Measurements from ENCODE around the gene IRF4. TPM values are rescaled to one million over a fixed set of nuclear protein-coding genes. Genes with fewer than 3 reads are reported as not detected.

Gene IRF4
- total RNA-seq, 2 experiments from 2014 or later, result 409 to 439 TPM

- Mint-ChIP-seq H3K4me1 (ENCODE audit: low read depth) (peaks cover 54% of the 10 kb centered on the region), H3K9me3 (no peaks in the 10 kb centered on the region), H3K27ac (peak overlapping the region; percentile 84), H3K27me3 (no peaks in the 10 kb centered on the region), H3K4me3 (peak overlapping the region; percentile 49), H3K36me3 (ENCODE audit: low read depth) (no peaks in the 10 kb centered on the region)
- CTCF ChIA-PET, result interaction anchor here (0.8 to 2.9 kb wide), 8 partner anchors 9 to 246 kb away, joined by 3 to 25 read pairs (median 6); no protein-coding TSS in a partner anchor
- TF ChIP-seq CTCF (IDR thresholded peaks at IDR 0.05), result no peak
- DNase-seq, result no peak
- no peak for ATAC-seq
- POLR2A ChIA-PET, result interaction anchor here (0.9 to 24.1 kb wide), 12 partner anchors 11 to 94 kb away, joined by 3 to 630 read pairs (median 6); partner anchors contain the start of gene IRF4
- intact Hi-C loops (cut with micrococcal nuclease), result loop anchor here (5.0 kb wide), 1 partner anchor 37 kb away; no protein-coding TSS in a partner anchor
These were observed 42.6 kb downstream of the IRF4 start for GRCh38 chr6:434051-434705.

GRCh38 chr6:435441-436307, 44.1 kb downstream of the IRF4 start:
- peaks cover 41% of the 10 kb centered on the region for H3K4me1 Mint-ChIP-seq (ENCODE audit: low read depth)

GRCh38 chr6:436308-437036, 44.9 kb downstream of the IRF4 start:
- DNase-seq, result no peak
- Mint-ChIP-seq H3K27me3 (no peaks in the 10 kb centered on the region), H3K9me3 (no peaks in the 10 kb centered on the region), H3K36me3 (ENCODE audit: low read depth) (no peaks in the 10 kb centered on the region), H3K27ac (no peak overlapping the region), H3K4me3 (no peak overlapping the region), H3K4me1 (ENCODE audit: low read depth) (peaks cover 34% of the 10 kb centered on the region)
- no peak for TF ChIP-seq CTCF (IDR thresholded peaks at IDR 0.05)
- CTCF ChIA-PET, result interaction anchor here (2.9 kb wide), 1 partner anchor 9 kb away, joined by 25 read pairs; no protein-coding TSS in a partner anchor
- POLR2A ChIA-PET, result interaction anchor here (0.8 to 24.1 kb wide), 5 partner anchors 9 to 60 kb away, joined by 4 to 630 read pairs (median 14); partner anchors contain the start of gene IRF4
- ATAC-seq, result no peak
- intact Hi-C loops (cut with micrococcal nuclease), result no loop called here

More at GRCh38 chr6:435441-436307, 44.1 kb downstream of the IRF4 start:
- no peak for ATAC-seq
- no peak for TF ChIP-seq CTCF (IDR thresholded peaks at IDR 0.05)
- H3K27me3 Mint-ChIP-seq, result no peaks in the 10 kb centered on the region
- no peaks in the 10 kb centered on the region for H3K9me3 Mint-ChIP-seq
- CTCF ChIA-PET, result interaction anchor here (0.9 to 2.9 kb wide), 10 partner anchors 10 to 67 kb away, joined by 3 to 25 read pairs (median 4); no protein-coding TSS in a partner anchor
- DNase-seq, result no peak
- H3K4me3 Mint-ChIP-seq, result no peak overlapping the region
- no peaks in the 10 kb centered on the region for H3K36me3 Mint-ChIP-seq (ENCODE audit: low read depth)
- intact Hi-C loops (cut with micrococcal nuclease), result no loop called here
- POLR2A ChIA-PET, result interaction anchor here (0.6 to 24.1 kb wide), 9 partner anchors 10 to 63 kb away, joined by 3 to 630 read pairs (median 6); partner anchors contain the start of gene IRF4
- peak overlapping the region; percentile 84 for H3K27ac Mint-ChIP-seq

- intact Hi-C loops (cut with micrococcal nuclease), result no loop called here
- Mint-ChIP-seq H3K27me3 (no peaks in the 10 kb centered on the region), H3K4me1 (ENCODE audit: low read depth) (peaks cover 29% of the 10 kb centered on the region), H3K4me3 (no peak overlapping the region), H3K9me3 (no peaks in the 10 kb centered on the region), H3K27ac (no peak overlapping the region), H3K36me3 (ENCODE audit: low read depth) (no peaks in the 10 kb centered on the region)
- DNase-seq (no peak), ATAC-seq (no peak)
- CTCF ChIA-PET, result interaction anchor here (1.0 kb wide), 2 partner anchors 9 to 30 kb away, joined by 3 read pairs; no protein-coding TSS in a partner anchor
- POLR2A ChIA-PET, result interaction anchor here (0.8 to 24.1 kb wide), 4 partner anchors 9 to 60 kb away, joined by 4 to 630 read pairs (median 40); partner anchors contain the start of gene IRF4
- TF ChIP-seq CTCF (IDR thresholded peaks at IDR 0.05), result no peak
These were observed 45.5 kb downstream of the IRF4 start for GRCh38 chr6:437037-437392.
